Stimulated activated CD8-positive, alpha-beta memory T cell treated with anti-CD3 and anti-CD28 coated beads, Interleukin-7, amount 100 ng/mL, for 48 hours (primary cell): ENCODE data around the gene DESI2.

Source experiments
- DNase-seq, 2 donors: peaks; one replicate each; pipeline ENCODE4 v3.0.0-alpha.2; 2020; ENCODE audit warnings: low read depth in 1 of 2; ENCODE audit errors: extremely low read depth in 1 of 2

The DESI2 gene

DNA sequence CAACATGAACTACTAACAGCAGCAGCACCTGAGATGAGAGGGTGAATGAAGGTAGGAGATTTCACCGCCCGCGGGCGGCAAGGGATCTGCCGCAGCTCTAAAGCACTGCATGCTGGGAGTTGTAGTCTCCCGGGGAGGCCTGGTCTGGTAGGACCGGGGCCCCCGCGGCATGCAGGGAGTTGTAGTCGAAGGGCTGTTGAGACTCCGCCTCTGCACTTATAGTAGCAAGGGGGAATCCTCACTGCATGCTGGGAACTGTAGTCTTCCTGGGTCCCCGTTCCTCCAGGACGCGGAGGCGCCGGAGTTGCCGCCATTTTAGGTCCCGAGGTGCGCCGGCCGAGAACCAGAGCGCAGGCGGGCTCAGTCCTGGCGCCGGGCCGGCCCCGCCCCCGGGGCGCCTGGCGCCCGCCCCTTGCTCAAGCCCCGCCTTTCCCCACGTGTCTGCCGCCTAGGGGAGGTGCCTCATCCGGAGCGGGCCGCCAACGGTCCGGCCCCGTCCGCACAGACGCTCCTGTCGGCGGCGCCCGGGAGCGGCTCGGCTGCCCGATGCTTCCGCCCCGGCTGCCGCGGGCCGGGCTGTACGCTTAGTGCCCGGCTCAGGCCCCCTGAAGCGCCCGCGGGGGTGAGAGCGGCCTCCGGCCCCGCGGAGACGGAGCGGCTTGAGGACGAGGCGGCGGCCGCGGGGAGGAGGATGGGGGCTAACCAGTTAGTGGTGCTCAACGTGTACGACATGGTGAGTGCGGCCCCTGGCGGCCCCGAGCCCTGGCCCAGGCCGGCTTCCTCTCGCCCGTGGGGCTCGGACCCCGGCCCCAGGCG, at the start of gene DESI2:
TSS of gene DESI2 (plus strand) at position 504 of the 816 bp plus-strand sequence. CDS start at position 692, 188 bp downstream.
- DNase-seq = peak; percentile 96 to 98

DNA sequence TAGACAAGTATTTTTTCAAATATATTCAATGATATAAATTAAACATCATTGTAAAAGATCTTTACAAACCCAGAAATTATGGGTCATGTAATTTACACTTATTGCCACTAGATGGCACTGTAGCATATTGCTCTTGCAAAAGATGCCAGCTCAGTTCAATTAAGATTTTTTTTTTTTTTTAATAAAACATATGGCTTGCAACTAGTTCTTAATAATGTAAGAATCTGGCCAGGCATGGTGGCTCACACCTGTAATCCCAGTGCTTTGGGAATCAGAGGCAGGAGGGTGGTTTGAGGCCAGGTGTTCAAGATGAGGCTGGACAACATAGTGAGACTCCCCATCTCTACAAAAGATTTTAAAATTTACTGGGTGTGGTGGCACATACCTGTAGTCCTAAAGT, 49.4 kb upstream of the DESI2 start:
- DNase-seq = no peak

DNA sequence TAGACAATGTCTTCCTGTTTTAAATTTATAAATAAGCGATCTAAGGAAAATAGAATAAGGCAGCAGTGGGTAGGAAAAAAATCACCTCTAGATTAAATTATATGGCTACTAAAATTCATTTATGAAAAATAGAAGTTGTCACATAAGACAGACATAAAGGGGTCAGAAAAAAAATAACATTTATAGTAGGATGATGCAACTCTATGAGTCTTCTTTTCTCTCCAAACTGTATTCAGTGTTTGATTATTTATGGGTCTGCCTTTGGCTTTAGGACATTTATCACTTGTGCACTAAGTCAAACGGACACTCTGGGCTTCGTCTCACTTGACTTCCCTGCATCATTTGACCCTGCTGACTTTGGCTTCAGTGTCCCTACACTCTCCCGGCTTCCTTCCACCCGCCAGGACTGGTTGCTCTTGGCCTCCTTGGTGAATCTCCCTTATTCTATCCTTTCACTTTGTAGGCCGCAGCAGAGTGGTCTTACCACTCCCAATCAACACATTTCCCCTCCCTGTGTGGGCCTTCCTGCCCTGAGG, 47.0 kb upstream of the DESI2 start:
- DNase-seq = no peak

DNA sequence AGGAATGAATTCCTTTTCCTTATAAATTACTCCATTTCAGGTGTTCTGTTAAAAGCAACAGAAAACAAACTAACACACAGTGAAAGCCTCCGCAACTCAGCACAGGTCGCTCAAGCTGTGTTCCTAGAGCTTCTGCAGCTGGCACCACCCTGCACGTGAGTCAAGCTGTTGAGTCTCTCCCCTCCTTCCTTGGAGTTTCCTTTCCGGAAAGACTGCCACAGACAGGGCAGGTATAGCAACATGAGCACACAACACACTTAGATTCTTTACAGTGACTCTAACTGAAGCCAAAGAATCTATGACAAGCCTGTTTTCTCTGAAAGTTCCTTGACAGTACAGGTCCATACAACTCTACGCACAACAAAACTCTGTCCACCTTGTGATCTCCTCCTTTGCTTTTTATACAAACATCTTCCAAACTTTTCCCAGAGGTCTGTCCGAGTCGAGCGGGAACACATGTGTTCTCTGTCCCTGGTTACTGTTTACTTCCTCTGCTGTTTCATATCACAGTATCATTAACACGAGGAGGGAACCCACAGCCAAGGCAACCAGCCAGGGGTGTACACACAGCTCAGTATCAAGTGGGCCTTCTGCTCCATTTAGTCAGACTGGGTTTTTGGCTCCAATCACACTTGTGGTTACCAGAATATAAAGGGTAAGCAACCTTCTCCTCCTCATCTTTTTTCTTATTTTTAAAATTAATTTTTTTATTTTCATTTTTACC, 38.7 kb upstream of the DESI2 start:
- no peak for DNase-seq

DNA sequence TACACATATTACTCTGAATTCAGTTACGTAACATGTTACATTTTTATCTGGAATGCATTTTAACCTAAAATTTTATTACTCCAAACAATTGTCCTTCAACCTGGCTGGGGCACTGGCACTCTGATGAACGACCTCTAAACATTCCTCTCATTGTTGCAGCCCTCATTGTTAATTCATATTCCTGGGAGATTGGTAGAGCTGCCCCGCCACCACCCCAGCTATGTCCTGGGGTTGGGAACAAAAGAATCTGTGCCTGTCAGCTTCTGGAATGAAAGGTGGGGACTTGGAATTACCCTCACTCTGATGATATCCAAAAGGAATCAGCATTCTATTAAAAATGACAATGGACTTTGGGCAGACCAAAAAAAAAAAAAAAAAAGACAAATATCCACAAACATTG, 38.0 kb upstream of the DESI2 start:
- no peak for DNase-seq

DNA sequence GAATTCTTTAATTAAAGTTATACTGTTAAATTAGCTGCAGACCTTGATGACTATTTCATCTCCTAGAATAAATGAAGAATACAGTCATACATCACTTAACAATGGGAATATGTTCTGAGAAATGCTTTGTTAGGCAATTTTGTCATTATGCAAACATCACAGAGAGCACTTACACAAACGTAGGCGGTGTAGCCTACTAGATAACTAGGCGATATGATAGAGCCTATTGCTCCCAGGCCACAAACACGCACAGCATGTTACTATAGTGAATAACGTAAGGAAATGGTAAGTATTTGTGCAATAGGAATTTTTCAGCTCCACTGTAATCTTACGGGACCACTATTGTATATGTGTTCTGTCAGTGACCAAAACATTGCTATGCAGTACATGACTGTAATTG, 37.6 kb upstream of the DESI2 start:
- DNase-seq = no peak

DNA sequence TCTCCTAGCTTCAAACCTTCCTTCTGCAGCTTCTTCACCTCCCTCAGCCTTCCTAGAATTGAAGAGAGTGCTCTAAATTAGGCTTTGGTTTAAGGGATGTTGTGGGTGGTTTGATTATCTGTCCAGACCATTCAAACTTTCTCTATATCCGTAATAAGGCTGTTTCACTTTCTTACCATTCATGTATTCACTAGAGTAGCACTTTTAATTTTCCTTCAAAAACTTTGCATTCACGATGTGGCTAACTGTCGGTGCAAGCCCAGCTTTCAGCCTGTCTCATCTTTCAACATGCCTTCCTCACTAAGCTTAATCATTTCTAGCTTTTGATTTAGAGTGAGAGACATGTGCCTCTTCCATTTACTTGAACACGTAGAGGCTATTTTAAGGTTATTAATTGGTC, 26.2 kb upstream of the DESI2 start:
- DNase-seq = no peak

DNA sequence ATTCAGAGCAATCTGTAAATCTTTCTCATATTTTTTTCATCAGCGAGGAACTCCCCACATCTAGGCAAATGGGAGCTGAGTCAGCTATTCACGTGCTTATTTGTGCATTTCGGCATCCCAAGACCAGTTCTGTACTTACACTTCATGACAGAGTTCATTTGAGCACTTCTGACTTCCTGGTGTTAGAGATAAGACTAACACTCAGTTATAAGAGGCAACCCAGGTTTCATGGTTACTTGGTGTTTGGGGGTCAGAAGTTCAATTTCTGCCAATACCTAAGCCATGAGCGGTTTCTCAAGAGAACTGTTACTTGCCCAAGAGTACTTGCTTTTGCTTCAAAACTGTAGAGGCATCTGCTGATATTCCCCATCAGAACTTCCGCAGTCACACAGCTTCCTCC, 24.1 kb upstream of the DESI2 start:
- DNase-seq = no peak

DNA sequence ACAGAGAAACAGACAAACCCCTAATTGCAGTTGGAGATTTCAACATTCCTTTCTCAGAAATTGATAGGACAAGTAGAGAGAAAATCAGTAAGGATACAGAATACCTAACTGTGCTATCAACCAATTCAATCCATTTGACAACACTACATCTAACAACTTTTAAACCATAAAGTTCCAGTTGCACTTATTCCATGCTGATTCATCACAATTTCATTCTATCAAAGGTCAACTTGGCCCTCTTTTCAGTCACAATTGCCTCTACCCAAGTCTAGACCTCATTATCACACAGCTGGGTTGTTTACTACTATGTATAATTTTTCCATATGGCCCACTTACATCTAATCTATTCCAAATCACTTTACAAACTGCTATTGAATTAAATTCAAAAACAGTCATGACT, 19.8 kb upstream of the DESI2 start:
- DNase-seq = no peak

DNA sequence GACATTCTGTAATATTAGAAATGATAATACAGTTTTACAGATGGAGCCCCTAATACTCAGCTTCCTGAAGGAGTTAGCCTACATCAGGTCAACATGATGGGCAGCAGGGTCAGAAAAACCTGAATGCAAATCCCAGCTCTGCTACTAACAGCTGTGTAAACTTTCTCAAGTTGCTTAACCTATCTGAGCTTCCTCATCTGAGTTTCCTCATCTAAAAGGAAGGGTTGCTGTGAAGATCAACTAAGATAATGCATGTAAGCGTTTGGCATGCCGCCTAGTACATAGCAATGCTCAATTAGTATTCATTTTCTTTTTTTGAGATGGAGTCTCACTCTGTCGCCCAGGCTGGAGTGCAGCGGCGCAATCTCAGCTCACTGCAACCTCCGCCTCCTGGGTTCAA, 18.4 kb upstream of the DESI2 start:
- DNase-seq = no peak

DNA sequence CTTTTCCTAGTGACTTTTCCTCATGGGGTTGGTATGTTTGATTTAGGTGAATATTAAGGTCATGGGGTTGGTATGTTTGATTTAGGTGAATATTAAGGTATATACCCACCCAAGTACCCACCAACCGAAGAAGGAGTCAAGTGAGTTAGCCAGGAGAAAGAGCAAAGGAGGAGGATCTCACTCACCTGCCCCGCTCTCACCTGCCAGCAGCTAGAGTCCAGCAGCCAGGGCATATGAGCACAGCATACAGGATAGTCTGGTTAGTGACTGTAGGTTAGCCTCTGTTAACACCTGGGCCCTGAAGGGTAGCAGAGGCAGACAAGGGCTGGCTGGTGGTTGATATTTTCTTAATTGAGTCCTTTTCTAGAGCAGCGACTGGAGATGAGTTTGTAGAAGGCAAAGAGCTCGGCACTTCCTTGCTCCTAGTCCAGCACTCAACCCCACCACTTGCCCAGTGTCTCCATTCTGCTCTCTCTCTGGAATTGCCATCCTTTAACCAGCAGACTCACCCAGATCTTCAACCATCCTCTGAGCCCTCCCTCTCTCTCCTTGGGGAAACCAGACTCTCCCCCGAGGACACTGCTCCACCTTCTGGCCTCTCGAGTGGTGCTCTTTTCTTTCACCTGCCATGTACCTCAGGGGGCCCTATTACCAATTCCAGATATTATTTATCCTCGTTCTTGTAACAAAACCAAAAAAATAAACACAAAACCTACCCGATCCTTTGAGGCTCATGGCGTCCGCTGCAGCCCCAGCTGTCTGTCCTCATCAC, 16.3 kb upstream of the DESI2 start:
- no peak for DNase-seq

DNA sequence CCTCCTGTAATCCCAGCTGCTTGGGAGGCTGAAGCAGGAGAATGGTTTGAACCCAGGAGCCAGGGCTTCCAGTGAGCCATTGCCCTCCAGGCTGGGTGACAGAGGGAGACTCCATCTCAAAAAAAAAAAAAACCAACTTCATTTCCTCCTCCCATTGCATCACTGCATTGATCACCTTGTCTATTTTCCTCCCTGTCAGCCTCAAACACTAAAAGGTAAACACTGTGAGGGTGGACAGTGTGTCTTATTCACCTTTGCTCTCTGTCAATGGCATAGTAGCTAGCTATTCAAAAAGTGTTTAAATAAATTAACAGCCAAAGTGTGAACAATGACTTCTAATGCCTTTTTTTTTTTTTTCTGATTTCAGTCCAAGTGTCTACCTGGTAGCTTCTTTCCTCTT, 13.4 kb upstream of the DESI2 start:
- no peak for DNase-seq

DNA sequence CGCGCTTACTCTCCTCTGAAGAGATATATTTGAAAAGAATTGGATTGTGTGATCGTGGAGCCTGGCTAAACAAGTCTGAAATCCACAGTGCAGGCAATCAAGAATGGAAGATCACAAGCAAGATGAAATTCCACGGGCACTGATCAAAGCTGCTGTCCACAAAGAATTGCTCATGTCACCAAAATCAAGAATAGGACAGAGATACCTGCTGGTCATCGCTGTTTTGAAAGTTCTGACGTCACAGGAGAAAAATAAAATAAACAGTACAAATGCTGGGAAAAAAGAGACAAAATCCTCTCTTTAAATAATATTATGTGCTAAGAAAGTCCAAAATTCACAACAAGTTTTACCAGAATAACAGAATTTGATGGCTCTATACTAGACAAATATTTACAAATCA, 12.0 kb upstream of the DESI2 start:
- no peak for DNase-seq

DNA sequence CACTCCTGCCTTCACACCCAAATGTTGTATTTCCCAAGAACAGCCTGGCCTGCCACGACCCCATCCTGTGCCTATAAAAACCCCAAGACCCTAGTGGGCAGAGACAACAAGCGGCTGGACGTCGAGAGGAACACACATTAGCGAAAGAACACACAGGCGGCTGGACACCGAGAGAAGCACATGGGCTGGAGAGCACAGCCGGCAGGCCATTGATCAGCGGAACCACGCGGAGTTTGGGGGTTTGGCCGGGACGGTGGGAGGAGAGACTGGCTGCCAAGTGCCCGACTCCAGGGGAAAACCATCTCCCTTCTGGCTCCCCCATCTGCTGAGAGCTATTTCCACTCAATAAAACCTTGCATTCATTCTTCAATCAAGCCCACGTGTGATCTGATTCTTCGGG, 10.4 kb upstream of the DESI2 start:
- no peak for DNase-seq

DNA sequence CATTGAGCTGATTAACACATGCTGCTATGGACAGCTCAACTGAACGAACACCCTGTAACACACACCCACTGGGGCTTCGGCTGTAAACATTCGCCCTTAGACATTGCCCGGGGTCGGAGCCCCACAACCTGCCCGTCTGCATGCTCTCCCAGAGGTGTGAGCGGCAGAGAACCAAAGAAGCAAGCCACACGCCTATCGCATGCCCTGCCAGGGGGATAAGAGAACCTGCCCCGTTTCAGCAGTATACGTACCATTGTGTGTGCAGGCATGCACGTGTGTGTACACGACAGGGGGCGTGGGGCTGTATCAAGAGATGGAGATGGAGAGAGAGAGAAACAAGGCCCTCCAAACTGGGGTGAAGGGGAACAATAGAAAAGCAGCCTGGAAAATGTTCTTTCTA, 9.9 kb upstream of the DESI2 start:
- no peak for DNase-seq

DNA sequence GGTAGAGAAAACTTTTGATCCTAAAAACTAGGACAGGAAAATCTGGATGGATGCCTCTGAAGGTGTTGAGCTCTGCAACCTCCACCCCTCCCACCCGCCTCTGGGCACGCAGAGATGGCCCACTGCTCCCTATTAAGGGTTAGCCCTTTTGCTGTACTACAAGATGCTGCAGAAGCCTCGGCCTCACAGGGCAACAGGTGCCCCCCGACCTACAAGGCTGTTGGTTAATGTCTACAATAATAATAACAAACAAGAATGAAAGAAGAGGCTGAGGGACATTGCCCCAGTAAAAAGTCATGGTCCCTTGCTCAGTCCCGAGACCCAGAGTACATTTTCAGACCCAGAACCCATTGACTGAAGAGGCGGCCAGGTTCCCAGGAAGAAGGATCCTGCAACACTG, 7.5 kb upstream of the DESI2 start:
- DNase-seq = no peak

DNA sequence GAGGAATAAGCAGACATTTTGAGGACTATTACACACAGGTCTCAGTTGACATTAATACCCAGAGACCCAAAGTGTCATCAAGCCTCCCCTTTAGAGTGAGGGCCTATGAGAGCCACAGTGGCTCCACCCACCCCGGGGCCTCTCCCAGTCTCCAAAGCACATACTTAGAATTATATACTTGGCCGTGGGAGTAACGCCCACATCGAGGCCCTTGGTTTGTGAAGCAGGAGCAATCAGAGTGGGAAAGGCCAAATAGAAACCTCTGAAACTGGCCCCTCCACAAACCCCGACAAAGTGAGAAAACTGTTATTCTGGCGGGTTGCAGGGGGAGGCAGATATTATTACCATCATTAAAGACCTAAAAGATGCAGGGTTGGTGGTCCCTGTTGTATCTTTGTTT, 7.0 kb upstream of the DESI2 start:
- no peak for DNase-seq

DNA sequence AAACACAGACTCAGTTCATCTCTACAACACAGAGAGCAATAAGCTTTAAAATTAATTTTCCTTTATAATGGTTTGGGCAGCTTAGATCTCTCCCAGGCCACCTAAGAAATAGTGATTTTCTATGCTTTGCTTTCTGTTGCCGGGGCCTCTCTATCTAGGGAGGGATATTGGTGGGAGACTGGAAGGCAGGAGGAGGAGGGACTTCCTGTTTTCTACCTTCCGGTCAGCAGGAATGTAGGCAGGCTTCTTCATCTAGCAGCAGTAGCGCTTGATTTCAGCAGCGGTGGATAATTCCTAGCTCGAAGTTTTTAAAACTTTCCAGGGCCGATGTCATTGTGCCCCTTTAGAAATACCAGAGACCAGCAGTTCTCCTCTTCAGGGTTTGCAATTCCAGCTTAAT, 5.1 kb upstream of the DESI2 start:
- DNase-seq = no peak

DNA sequence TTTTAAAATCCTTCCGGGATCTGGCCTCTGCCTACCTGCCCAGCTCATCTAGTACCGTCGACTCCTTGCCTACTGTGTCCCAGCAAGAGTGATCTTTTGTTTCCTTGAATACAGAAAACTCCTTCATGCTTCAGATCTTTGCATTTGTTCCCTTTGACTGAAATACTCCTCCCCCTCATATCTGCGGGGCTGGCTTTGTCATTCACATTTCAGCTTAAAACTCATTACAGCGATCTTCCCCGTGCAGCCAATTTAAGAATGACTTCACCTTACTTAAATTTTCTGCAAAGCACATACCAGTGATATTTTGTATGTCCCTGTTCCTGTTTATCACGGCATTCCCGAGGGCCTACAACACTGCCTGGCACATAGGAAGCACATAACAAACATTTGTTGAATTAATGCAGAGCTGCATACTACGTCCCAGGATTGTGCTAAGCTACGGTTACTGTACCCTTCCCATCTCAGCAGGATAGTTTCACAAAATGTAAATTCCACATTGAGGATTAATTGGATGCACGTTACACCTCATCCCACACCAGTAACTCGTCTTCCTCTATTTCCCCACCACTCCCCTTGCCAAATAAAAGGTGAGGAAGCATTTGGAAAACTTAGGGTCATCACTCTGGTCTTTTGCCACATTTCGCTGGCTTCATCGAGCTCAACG, 837 bp upstream of the DESI2 start:
- no peak for DNase-seq

DNA sequence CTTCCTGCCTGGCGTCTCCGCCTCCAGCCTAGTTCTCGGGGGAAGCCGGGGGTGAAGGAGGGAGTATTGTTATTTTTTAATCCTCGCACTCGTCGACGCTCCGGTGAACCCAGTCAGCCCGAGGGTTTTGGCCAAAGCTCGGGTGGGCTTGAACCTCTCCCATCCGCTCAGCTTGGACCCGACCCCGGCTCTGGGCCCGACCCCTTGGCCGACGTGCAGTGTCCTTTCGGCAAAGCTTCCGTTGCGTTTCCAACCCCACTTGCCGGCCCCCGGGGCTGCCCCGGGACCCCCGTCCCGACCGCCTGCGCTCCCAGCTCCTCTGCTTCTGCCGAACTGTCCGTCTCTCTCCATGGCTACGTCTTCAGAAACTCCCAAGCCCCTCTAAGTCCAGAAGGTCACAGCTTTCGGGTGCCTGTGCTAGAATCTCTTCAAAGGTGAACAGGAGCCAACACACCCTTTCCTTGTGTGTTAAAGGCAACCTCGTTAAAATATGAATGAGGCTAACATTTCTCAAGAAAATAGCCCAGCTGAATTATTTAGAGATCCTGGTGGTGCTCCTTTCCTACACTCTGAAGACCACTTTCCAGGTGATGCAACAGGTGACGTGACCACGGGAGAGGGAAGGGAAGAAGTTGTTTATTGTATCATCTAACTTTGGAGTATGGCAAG, 647 bp downstream of the DESI2 start:
- no peak for DNase-seq
